ENCODE data around the gene CDS2. TPM values are rescaled to one million over a fixed set of nuclear protein-coding genes. Genes with fewer than 3 reads are reported as not detected.

Gene CDS2
- total RNA-seq, 3 donors from 2014 or later: 31.3 to 37.6 (median 35.3) TPM

GRCh38 chr20:5131502-5131901 lies 4.7 kb downstream of the CDS2 start:
- H3K36me3 Mint-ChIP-seq (ENCODE audit: insufficient read depth): peaks cover 1% of the 10 kb centered on the region
- no peak overlapping the region for H3K4me3 Mint-ChIP-seq
- peaks cover 35% of the 10 kb centered on the region for H3K4me1 Mint-ChIP-seq (ENCODE audit: low read depth)

DNA sequence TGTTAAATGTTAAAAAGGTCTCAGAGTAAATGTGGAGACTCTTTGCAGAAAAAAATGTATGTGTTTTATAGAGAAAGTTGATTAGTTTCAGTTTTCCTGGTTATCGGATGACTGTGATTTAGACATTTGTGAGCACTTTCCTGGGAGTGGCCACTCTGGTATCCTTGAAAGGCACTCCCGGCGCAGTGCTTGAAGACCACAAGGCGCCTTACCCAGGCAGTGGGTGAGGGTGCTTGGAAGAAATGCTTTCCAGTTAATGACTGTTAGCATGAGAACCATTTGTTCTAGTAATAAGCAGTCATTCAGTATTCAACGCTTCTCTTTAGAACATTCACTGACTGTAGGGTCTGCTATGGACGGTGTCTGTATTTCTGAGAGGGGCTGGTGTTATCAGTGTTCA lies 7.2 kb downstream of the CDS2 start:
- DNase-seq (no peak), ATAC-seq (no peak)
- H3K27me3 Mint-ChIP-seq (ENCODE audit: low read depth): no peaks in the 10 kb centered on the region
- H3K4me1 Mint-ChIP-seq (ENCODE audit: low read depth): peaks cover 24% of the 10 kb centered on the region
- no peak overlapping the region for H3K4me3 Mint-ChIP-seq
- peaks cover 5% of the 10 kb centered on the region for H3K36me3 Mint-ChIP-seq (ENCODE audit: insufficient read depth)
- H3K9me3 Mint-ChIP-seq: no peaks in the 10 kb centered on the region

More at GRCh38 chr20:5131502-5131901, 4.7 kb downstream of the CDS2 start:
- H3K9me3 Mint-ChIP-seq: no peaks in the 10 kb centered on the region
- ATAC-seq (no peak), DNase-seq (no peak)
- no peaks in the 10 kb centered on the region for H3K27me3 Mint-ChIP-seq (ENCODE audit: low read depth)

GRCh38 chr20:5135363-5136012 lies 8.7 kb downstream of the CDS2 start:
- Mint-ChIP-seq H3K27me3 (ENCODE audit: low read depth) (no peaks in the 10 kb centered on the region), H3K9me3 (no peaks in the 10 kb centered on the region), H3K4me1 (ENCODE audit: low read depth) (peaks cover 30% of the 10 kb centered on the region), H3K4me3 (no peak overlapping the region), H3K36me3 (ENCODE audit: insufficient read depth) (peaks cover 5% of the 10 kb centered on the region)
- no peak for DNase-seq
- ATAC-seq: no peak

GRCh38 chr20:5136096-5136495 lies 9.3 kb downstream of the CDS2 start:
- no peaks in the 10 kb centered on the region for H3K9me3 Mint-ChIP-seq
- peaks cover 34% of the 10 kb centered on the region for H3K4me1 Mint-ChIP-seq (ENCODE audit: low read depth)
- H3K4me3 Mint-ChIP-seq: no peak overlapping the region
- H3K27me3 Mint-ChIP-seq (ENCODE audit: low read depth): no peaks in the 10 kb centered on the region
- DNase-seq (no peak), ATAC-seq (no peak)
- H3K36me3 Mint-ChIP-seq (ENCODE audit: insufficient read depth): peaks cover 5% of the 10 kb centered on the region

DNA sequence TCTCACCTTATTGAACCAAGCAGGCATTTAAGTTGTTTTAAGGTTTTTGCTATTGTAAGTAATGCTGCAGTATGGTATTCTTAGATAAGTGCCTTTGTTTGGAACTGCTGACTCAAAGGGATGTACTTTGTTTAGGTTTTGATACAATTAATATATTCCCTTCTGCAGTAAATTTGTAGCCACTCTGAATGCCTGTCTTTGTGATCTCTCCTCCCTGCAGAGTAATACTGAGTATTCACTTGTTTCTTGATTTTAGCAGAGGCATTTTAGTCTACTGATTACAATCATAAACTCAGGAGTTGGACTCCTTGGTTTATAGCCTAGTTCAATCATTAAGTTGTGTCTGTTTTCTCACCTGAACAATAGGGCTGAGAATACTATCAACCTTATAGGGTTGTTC lies 13.4 kb downstream of the CDS2 start:
- Mint-ChIP-seq H3K36me3 (ENCODE audit: insufficient read depth) (peaks cover 7% of the 10 kb centered on the region), H3K27me3 (ENCODE audit: low read depth) (no peaks in the 10 kb centered on the region), H3K4me1 (ENCODE audit: low read depth) (peaks cover 56% of the 10 kb centered on the region), H3K9me3 (no peaks in the 10 kb centered on the region), H3K4me3 (no peak overlapping the region)
- ATAC-seq (no peak), DNase-seq (no peak)

DNA sequence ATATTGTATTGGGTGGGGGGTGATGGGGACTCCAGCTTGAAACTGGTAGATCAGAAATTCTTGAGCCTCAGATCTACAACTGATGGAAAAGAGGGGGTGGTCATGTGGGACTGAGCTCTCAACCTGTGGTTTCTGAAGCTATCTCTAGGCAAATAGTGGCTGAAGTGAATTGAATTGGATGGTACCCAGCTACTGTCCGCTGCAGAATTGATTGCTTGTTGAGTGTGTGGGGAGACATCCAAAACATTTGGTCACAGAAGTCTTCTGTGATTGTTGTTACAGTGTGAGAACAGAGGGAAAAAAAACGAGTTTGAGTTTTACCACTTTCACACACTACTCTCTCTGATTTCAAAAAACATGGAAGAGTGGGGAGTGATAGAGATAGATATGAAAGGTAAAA lies 14.8 kb downstream of the CDS2 start:
- Mint-ChIP-seq H3K4me1 (ENCODE audit: low read depth) (peaks cover 56% of the 10 kb centered on the region), H3K27me3 (ENCODE audit: low read depth) (no peaks in the 10 kb centered on the region), H3K4me3 (no peak overlapping the region), H3K36me3 (ENCODE audit: insufficient read depth) (peaks cover 12% of the 10 kb centered on the region), H3K9me3 (no peaks in the 10 kb centered on the region)
- DNase-seq: no peak
- no peak for ATAC-seq

DNA sequence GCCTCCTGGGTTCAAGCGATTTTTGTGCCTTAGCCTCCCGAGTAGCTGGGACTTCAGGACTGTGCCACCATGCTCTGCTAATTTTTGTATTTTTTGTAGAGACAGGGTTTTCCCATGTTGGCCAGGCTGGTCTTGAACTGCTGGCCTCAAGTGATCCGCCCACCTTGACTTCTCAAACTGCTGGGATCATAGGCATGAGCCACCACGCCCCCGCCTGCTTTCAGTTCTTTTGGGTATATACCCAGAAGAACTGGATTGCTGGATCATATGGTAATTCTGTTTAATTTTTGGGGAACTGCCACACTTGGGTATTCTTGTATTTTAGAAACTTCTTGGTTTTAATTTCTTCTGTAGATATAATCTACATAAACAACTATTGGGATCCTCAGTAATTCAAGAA lies 17.0 kb downstream of the CDS2 start:
- Mint-ChIP-seq H3K4me1 (ENCODE audit: low read depth) (peaks cover 69% of the 10 kb centered on the region), H3K27me3 (ENCODE audit: low read depth) (no peaks in the 10 kb centered on the region), H3K4me3 (no peak overlapping the region), H3K9me3 (no peaks in the 10 kb centered on the region), H3K36me3 (ENCODE audit: insufficient read depth) (peaks cover 8% of the 10 kb centered on the region)
- ATAC-seq (no peak), DNase-seq (no peak)

- DNase-seq (no peak), ATAC-seq (no peak)
- H3K27me3 Mint-ChIP-seq (ENCODE audit: low read depth): no peaks in the 10 kb centered on the region
- peaks cover 68% of the 10 kb centered on the region for H3K4me1 Mint-ChIP-seq (ENCODE audit: low read depth)
- no peaks in the 10 kb centered on the region for H3K9me3 Mint-ChIP-seq
- H3K36me3 Mint-ChIP-seq (ENCODE audit: insufficient read depth): peaks cover 8% of the 10 kb centered on the region
- H3K4me3 Mint-ChIP-seq: no peak overlapping the region
Observed at GRCh38 chr20:5145365-5146098, 18.7 kb downstream of the CDS2 start.

DNA sequence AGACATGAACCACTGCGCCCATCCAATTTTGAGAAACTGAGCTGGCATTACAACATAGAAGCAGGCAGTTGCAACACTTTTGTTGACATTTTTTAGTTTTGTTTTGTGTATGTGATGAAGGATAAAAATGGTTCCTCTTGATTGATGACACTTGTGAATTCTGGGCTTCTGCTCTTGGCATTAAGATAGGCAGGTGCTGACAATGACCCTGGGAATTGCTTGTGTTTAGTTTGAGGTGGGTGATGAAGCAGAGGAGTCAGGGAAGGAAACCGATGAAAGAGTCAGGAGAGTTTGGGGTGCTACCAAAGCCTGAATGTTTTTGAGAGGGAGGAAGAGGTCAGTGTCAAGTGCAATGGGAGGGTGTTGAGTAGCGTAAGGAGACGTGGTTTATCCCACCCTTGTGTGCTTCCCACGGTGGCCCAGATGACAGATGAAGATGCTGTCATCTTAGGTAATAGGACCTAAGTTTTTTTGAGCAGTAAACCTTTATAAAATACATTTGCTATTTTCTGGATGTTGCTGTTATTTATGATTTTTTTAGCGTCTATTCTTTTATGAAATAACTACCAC lies 19.4 kb downstream of the CDS2 start:
- no peak for DNase-seq
- peaks cover 8% of the 10 kb centered on the region for H3K36me3 Mint-ChIP-seq (ENCODE audit: insufficient read depth)
- H3K27me3 Mint-ChIP-seq (ENCODE audit: low read depth): no peaks in the 10 kb centered on the region
- ATAC-seq: no peak
- no peaks in the 10 kb centered on the region for H3K9me3 Mint-ChIP-seq
- H3K4me3 Mint-ChIP-seq: no peak overlapping the region
- H3K4me1 Mint-ChIP-seq (ENCODE audit: low read depth): peaks cover 66% of the 10 kb centered on the region

DNA sequence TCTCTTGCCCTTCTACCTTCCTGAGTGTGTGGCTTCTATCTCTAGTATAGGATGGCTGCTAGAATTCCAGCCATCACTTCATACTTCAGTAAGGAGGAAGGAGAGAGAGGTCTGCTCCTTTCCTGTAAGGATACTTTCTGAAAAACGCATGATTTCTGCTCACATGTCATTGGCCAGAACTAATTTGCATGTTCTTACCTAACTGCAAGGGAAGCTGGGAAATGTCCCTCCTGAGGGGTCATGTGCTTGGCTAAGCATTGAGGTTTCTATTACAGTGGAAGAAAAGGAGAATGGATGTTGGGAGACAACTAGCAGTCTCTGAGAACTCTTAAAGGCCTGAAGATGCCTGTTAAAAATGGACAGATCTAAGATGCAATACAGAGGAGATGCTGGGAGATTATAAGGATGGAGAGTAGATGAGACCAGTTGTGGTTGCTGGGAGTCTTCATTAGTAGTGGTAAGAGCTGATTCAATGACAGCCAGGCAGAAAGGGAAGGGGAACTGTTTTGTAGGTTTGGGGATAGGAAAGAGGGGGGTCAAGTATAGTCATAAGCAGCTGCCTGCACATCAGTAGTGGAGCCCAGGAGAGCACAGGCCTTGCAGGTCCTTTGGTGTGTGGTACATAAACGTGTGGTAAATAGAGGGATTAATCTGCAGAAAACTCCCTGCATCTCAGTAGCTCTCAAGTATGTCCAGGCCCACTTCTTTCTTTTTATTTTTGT lies 20.2 kb downstream of the CDS2 start:
- H3K9me3 Mint-ChIP-seq: no peaks in the 10 kb centered on the region
- no peak for DNase-seq
- peaks cover 60% of the 10 kb centered on the region for H3K4me1 Mint-ChIP-seq (ENCODE audit: low read depth)
- ATAC-seq: no peak
- H3K36me3 Mint-ChIP-seq (ENCODE audit: insufficient read depth): peaks cover 8% of the 10 kb centered on the region
- no peaks in the 10 kb centered on the region for H3K27me3 Mint-ChIP-seq (ENCODE audit: low read depth)
- H3K4me3 Mint-ChIP-seq: no peak overlapping the region

- no peak overlapping the region for H3K4me3 Mint-ChIP-seq
- no peak for ATAC-seq
- no peaks in the 10 kb centered on the region for H3K27me3 Mint-ChIP-seq (ENCODE audit: low read depth)
- no peak for DNase-seq
- H3K9me3 Mint-ChIP-seq: no peaks in the 10 kb centered on the region
- peaks cover 63% of the 10 kb centered on the region for H3K4me1 Mint-ChIP-seq (ENCODE audit: low read depth)
- H3K36me3 Mint-ChIP-seq (ENCODE audit: insufficient read depth): peaks cover 14% of the 10 kb centered on the region
Observed at GRCh38 chr20:5148581-5148980, 21.8 kb downstream of the CDS2 start.

DNA sequence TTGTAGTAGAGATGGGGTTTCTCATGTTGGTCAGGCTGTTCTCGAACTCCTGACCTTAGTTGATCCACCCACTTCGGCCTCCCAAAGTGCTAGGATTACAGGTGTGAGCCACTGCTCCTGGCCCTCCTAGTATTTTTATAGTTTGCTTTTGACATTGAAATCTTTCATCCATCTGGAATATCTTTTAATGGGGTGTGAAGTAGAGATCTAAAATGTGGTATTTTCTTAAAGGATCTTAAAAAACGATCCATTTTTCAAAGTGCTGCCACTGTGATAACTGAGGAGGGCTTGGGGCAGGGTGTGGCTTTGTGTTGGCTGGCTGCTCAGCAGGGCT lies 23.1 kb downstream of the CDS2 start:
- Mint-ChIP-seq H3K36me3 (ENCODE audit: insufficient read depth) (peaks cover 18% of the 10 kb centered on the region), H3K27me3 (ENCODE audit: low read depth) (no peaks in the 10 kb centered on the region), H3K4me3 (no peak overlapping the region), H3K4me1 (ENCODE audit: low read depth) (peaks cover 64% of the 10 kb centered on the region), H3K9me3 (no peaks in the 10 kb centered on the region)
- DNase-seq: no peak
- ATAC-seq: no peak

GRCh38 chr20:5150226-5151076 lies 23.6 kb downstream of the CDS2 start:
- Mint-ChIP-seq H3K4me1 (ENCODE audit: low read depth) (peaks cover 64% of the 10 kb centered on the region), H3K36me3 (ENCODE audit: insufficient read depth) (peaks cover 18% of the 10 kb centered on the region), H3K9me3 (no peaks in the 10 kb centered on the region), H3K4me3 (no peak overlapping the region), H3K27me3 (ENCODE audit: low read depth) (no peaks in the 10 kb centered on the region)
- ATAC-seq (no peak), DNase-seq (no peak)

GRCh38 chr20:5153152-5153467 lies 26.3 kb downstream of the CDS2 start:
- ATAC-seq: no peak
- H3K4me1 Mint-ChIP-seq (ENCODE audit: low read depth): peaks cover 61% of the 10 kb centered on the region
- H3K36me3 Mint-ChIP-seq (ENCODE audit: insufficient read depth): peaks cover 16% of the 10 kb centered on the region
- DNase-seq: no peak
- no peaks in the 10 kb centered on the region for H3K9me3 Mint-ChIP-seq
- H3K4me3 Mint-ChIP-seq: no peak overlapping the region
- H3K27me3 Mint-ChIP-seq (ENCODE audit: low read depth): no peaks in the 10 kb centered on the region

Data from activated T-cell treated with anti-CD3 and anti-CD28 coated beads, Interleukin-2, amount 50 U/mL, for 4 hours (primary cell).